HEK293 (cell line): ENCODE measurements around the gene FAM124A.

ENCODE experiments used
- CTCF ChIA-PET: fragments of 350-600 bp; formaldehyde crosslinking; extraction: SDS; loops from one replicate; lab custom pipeline; 2021; ENCODE audit warnings: antibody characterized with exemption; lab: Yijun Ruan, JAX
- POLR2A ChIA-PET: fragments of 300-600 bp; formaldehyde crosslinking; extraction: SDS; loops from one replicate; lab custom pipeline; 2020; ENCODE audit warnings: antibody characterized with exemption, inconsistent platforms; lab: Yijun Ruan, JAX
- H3K27ac ChIP-seq: fragments of 200-500 bp; sonication (Bioruptor generic); 2 replicates; pipeline ENCODE4 v1.5.1; 2014; ENCODE audit warnings: low read depth, low read length, control low read depth, inconsistent platforms; ENCODE audit errors: extremely low read depth
- H3K36me3 ChIP-seq, 2 experiments: fragments of 200-500 bp in 1 of 2; sonication (Bioruptor generic) in 1 of 2; 1 replicate in 1 of 2; 2 replicates in 1 of 2; pipeline ENCODE4 v1.5.1; 2014 to 2017; ENCODE audit warnings: inconsistent platforms in 2 of 2, low read length in 2 of 2; ENCODE audit not compliant: control insufficient read depth in 2 of 2, insufficient read depth in 1 of 2
- H3K4me1 ChIP-seq: fragments of 200-500 bp; sonication (Bioruptor generic); 2 replicates; pipeline ENCODE4 v1.5.1; 2014; ENCODE audit warnings: mild to moderate bottlenecking, low read length, inconsistent platforms; ENCODE audit not compliant: control insufficient read depth, insufficient read depth
- H3K4me3 ChIP-seq: 2 replicates; pipeline ENCODE4 v1.5.1; 2011; ENCODE audit warnings: low read depth, mild to moderate bottlenecking, control low read depth, low read length, moderate library complexity
- H3K9me3 ChIP-seq: fragments of 200-500 bp; sonication (Bioruptor generic); 2 replicates; pipeline ENCODE4 v1.5.1; 2014; ENCODE audit warnings: low read depth, low read length, inconsistent platforms; ENCODE audit not compliant: control insufficient read depth, insufficient read depth
- ELK4 ChIP-seq: IDR thresholded peaks from 2 replicates; pipeline ENCODE4 v1.6.1; 2011; ENCODE audit warnings: mild to moderate bottlenecking, low read depth, low read length, borderline replicate concordance
- GLIS1 ChIP-seq: fragments of 450-650 bp; formaldehyde crosslinking; IDR thresholded peaks from 2 replicates; pipeline ENCODE4 v1.5.1; 2016; ENCODE audit warnings: missing biosample characterization, missing genetic modification characterization
- GLIS2 ChIP-seq: fragments of 450-650 bp; formaldehyde crosslinking; IDR thresholded peaks from 2 replicates; pipeline ENCODE4 v1.5.1; 2016; ENCODE audit warnings: missing biosample characterization, missing genetic modification characterization
- IKZF3 ChIP-seq: fragments of 450-650 bp; IDR thresholded peaks from 2 replicates; pipeline ENCODE4 v1.5.0; 2018; ENCODE audit warnings: missing biosample characterization, mild to moderate bottlenecking, missing genetic modification characterization, moderate library complexity
- INSM2 ChIP-seq: fragments of 450-650 bp; formaldehyde crosslinking; IDR thresholded peaks from 2 replicates; pipeline ENCODE4 v1.5.1; 2016; ENCODE audit warnings: missing biosample characterization, missing genetic modification characterization
- MEIS1 ChIP-seq: sonication (generic); formaldehyde crosslinking; IDR thresholded peaks from 2 replicates; pipeline ENCODE4 v1.8.1; 2022; ENCODE audit warnings: missing genetic modification reagents, mild to moderate bottlenecking, borderline replicate concordance
- SETDB1 ChIP-seq: IDR thresholded peaks from one replicate; pipeline ENCODE4 v1.6.1; 2017; ENCODE audit warnings: mild to moderate bottlenecking, low read length, moderate library complexity, mixed read lengths; ENCODE audit not compliant: insufficient read length
- YY2 ChIP-seq: fragments of 450-650 bp; formaldehyde crosslinking; IDR thresholded peaks from 2 replicates; pipeline ENCODE4 v1.5.1; 2016; ENCODE audit warnings: missing biosample characterization, missing genetic modification characterization
- ZNF121 ChIP-seq: fragments of 450-650 bp; formaldehyde crosslinking; IDR thresholded peaks from 2 replicates; pipeline ENCODE4 v1.5.1; 2016; ENCODE audit warnings: missing biosample characterization, missing genetic modification characterization
- ZNF157 ChIP-seq: fragments of 450-650 bp; formaldehyde crosslinking; IDR thresholded peaks from 2 replicates; pipeline ENCODE4 v1.5.1; 2016; ENCODE audit warnings: missing biosample characterization, missing genetic modification characterization
- ZNF16 ChIP-seq: fragments of 450-650 bp; formaldehyde crosslinking; IDR thresholded peaks from 2 replicates; pipeline ENCODE4 v1.5.1; 2016; ENCODE audit warnings: low read depth, missing biosample characterization, missing genetic modification characterization
- ZNF184 ChIP-seq: fragments of 450-650 bp; IDR thresholded peaks from 2 replicates; pipeline ENCODE4 v1.5.1; 2018; ENCODE audit warnings: missing biosample characterization, mild to moderate bottlenecking, missing genetic modification characterization
- ZNF26 ChIP-seq: fragments of 450-650 bp; formaldehyde crosslinking; IDR thresholded peaks from 2 replicates; pipeline ENCODE4 v1.5.1; 2016; ENCODE audit warnings: missing biosample characterization, missing genetic modification characterization
- ZNF362 ChIP-seq: fragments of 450-650 bp; formaldehyde crosslinking; IDR thresholded peaks from 2 replicates; pipeline ENCODE4 v1.5.1; 2016; ENCODE audit warnings: missing biosample characterization, missing genetic modification characterization
- ZNF426 ChIP-seq: fragments of 450-650 bp; formaldehyde crosslinking; IDR thresholded peaks from 2 replicates; pipeline ENCODE4 v1.5.1; 2017; ENCODE audit warnings: missing biosample characterization, missing genetic modification characterization, mild to moderate bottlenecking, inconsistent platforms, moderate library complexity
- ZNF473 ChIP-seq: fragments of 450-650 bp; formaldehyde crosslinking; IDR thresholded peaks from 2 replicates; pipeline ENCODE4 v1.5.1; 2017; ENCODE audit warnings: missing biosample characterization, missing genetic modification characterization
- ZNF514 ChIP-seq: fragments of 450-650 bp; formaldehyde crosslinking; IDR thresholded peaks from 2 replicates; pipeline ENCODE4 v1.5.1; 2016; ENCODE audit warnings: missing biosample characterization, missing genetic modification characterization
- ZNF560 ChIP-seq: fragments of 450-650 bp; formaldehyde crosslinking; IDR thresholded peaks from 2 replicates; pipeline ENCODE4 v1.5.1; 2017; ENCODE audit warnings: missing biosample characterization, missing genetic modification characterization, borderline replicate concordance
- ZNF624 ChIP-seq: fragments of 450-650 bp; formaldehyde crosslinking; IDR thresholded peaks from 2 replicates; pipeline ENCODE4 v1.5.1; 2017; ENCODE audit warnings: missing biosample characterization, missing genetic modification characterization
- ZNF654 ChIP-seq: fragments of 450-650 bp; formaldehyde crosslinking; IDR thresholded peaks from 2 replicates; pipeline ENCODE4 v1.5.1; 2016; ENCODE audit warnings: low read depth, missing biosample characterization, missing genetic modification characterization
- ZNF768 ChIP-seq: fragments of 450-650 bp; formaldehyde crosslinking; IDR thresholded peaks from 2 replicates; pipeline ENCODE4 v1.5.1; 2018; ENCODE audit warnings: missing biosample characterization, mild to moderate bottlenecking, missing genetic modification characterization
- ZNF776 ChIP-seq: fragments of 450-650 bp; formaldehyde crosslinking; IDR thresholded peaks from 2 replicates; pipeline ENCODE4 v1.5.0; 2017; ENCODE audit warnings: missing biosample characterization, missing genetic modification characterization, borderline replicate concordance
- ZSCAN23 ChIP-seq: fragments of 450-650 bp; formaldehyde crosslinking; IDR thresholded peaks from 2 replicates; pipeline ENCODE4 v1.5.1; 2016; ENCODE audit warnings: missing biosample characterization, missing genetic modification characterization
- ZSCAN5A ChIP-seq: fragments of 450-650 bp; formaldehyde crosslinking; IDR thresholded peaks from 2 replicates; pipeline ENCODE4 v1.5.1; 2016; ENCODE audit warnings: missing biosample characterization, missing genetic modification characterization

Gene FAM124A

DNA sequence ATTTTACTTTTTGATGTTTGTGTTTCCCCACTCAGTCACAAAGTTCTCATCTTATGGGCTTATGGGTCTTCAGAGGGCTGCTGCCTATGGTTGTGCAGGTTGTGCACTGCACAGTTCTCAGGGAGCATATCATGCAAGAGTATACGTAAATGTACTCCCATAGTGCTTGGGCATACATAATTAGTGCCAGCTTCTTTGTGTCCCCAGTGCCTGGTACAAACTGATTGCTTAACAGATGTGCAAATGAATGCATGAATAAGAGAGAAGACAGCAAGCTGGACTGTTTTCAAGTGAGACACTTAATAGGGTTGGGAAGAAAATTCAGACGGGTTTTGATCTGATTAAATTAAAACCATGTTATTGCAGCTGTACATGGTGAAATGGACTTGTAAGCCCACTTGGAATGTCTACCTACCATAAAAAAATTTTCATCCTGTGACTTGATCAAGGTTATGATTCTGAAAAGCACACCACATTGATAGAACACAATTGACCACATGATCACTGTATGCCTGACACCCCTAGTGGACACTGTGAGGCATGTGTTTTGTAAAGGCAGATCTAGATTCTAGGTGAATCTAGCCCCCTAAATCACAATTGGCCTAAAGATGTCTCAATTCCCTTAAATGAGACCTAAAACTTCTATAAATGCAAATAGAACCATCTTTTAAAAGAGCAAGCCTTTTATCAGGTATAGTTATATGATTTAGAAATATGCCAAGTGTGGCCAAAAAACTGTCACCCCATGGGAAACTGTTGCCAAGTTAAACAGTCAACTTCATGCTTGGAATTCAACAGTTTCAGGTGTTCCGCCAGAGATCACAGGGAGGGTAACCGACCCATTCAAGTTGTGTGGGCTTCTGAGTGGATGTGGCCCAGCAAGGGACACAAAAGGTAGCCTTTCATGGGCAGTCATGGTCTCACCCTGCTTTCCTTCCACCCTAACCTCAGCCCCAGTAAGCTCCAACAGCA, 27.9 kb downstream of the FAM124A start:
- Histone ChIP-seq H3K9me3 (no peaks in the 10 kb centered on the region), H3K36me3 (no peaks in the 10 kb centered on the region)
- POLR2A ChIA-PET = no interaction called here
- TF ChIP-seq ZNF121 (tag by site-specific recombination) (no peak), ZNF184 (tag by site-specific recombination) (no peak), ZNF560 (tag by site-specific recombination) (no peak), INSM2 (tag by site-specific recombination) (no peak)
- TF ChIP-seq, all 188 proteins: peak for 0
- H3K27ac ChIP-seq = no peak overlapping the region
- no peaks in the 10 kb centered on the region for H3K4me1 ChIP-seq
- H3K4me3 ChIP-seq = no peak overlapping the region
- CTCF ChIA-PET = interaction anchor here (0.6 kb wide), 1 partner anchor 96 kb away, joined by 3 read pairs; no protein-coding TSS in a partner anchor

DNA sequence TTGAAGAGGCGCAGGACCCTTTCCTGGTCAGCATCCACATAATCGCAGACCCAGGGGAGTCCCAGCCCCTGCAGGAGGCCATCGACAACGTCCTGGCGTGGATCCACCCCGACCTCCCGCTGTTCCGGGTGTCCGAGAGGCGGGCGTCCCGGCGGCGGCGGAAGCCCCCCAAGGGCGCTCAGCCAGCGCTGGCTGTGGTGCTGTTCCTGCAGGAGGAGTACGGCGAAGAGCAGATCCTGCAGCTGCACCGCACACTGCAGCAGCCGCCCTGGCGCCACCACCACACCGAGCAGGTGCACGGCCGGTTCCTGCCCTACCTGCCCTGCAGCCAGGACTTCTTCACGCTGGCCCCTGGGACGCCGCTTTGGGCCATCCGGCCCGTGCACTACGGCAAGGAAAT, 29.3 kb downstream of the FAM124A start:
- no peaks in the 10 kb centered on the region for H3K4me1 ChIP-seq
- TF ChIP-seq ZNF654 (tag by site-specific recombination) (no peak), ZNF426 (tag by site-specific recombination) (no peak), ZNF473 (tag by site-specific recombination) (no peak), GLIS1 (no peak), ZNF624 (no peak)
- no peak overlapping the region for H3K4me3 ChIP-seq
- no peaks in the 10 kb centered on the region for H3K9me3 ChIP-seq
- H3K36me3 ChIP-seq = no peaks in the 10 kb centered on the region
- no peak overlapping the region for H3K27ac ChIP-seq
- ChIA-PET CTCF (no interaction called here), POLR2A (no interaction called here)

DNA sequence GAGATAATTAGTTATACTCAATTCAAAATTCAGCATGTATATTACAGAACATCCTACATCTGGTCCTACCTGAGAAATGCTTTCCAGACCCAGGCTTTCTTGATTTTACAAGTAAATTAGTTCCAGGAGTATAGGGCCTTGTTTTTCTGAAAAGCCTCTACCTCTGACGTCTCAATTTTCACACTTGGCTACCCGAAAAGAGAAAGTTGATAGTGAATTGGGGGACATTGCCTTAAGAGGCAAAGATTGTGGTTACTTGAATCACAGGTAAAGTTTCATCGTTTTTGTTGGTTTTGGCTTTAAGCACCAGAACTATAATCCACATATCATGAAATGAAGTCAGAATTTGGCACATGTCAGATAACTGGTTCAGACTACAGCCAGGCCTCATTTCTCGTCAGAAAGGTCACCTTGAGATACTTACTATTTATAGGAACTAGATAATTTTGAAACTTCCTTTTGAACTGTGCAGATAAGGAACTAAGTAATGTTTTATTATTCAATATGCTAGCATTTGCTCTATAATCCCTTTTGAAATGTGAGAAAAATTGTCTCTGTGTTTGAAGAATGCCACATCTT, 30.8 kb downstream of the FAM124A start:
- ChIA-PET POLR2A (no interaction called here), CTCF (interaction anchor here (0.6 kb wide), 1 partner anchor 146 kb away, joined by 8 read pairs; no protein-coding TSS in a partner anchor)
- Histone ChIP-seq H3K9me3 (no peaks in the 10 kb centered on the region), H3K4me1 (no peaks in the 10 kb centered on the region), H3K27ac (no peak overlapping the region), H3K36me3 (no peaks in the 10 kb centered on the region), H3K4me3 (no peak overlapping the region)
- TF ChIP-seq SETDB1 (no peak), IKZF3 (tag by site-specific recombination) (no peak), ZNF776 (tag by site-specific recombination) (no peak), ZNF26 (tag by site-specific recombination) (no peak), ZNF157 (no peak), ELK4 (no peak), ZSCAN5A (tag by site-specific recombination) (no peak), YY2 (tag by site-specific recombination) (no peak), ZNF514 (no peak), ZNF362 (tag by site-specific recombination) (no peak), GLIS2 (tag by site-specific recombination) (no peak), MEIS1 (no peak), ZSCAN23 (no peak), ZNF16 (no peak), ZNF768 (tag by site-specific recombination) (no peak)
